B cell (primary cell): Measurements from ENCODE around the gene KIAA1328. TPM values are rescaled to one million over a fixed set of nuclear protein-coding genes. Genes with fewer than 3 reads are reported as not detected.

Experiments
- ATAC-seq: fragments of 200-7000 bp; cut with Tn5 transposase; one replicate; pipeline ENCODE4 v1.10.0; 2021; ENCODE audit warnings: low read depth, mild to moderate bottlenecking, moderate number of reproducible peaks, moderate library complexity
- CTCF ChIA-PET: fragments of 350-600 bp; sonication (Branson Sonifier 250); formaldehyde crosslinking; loops from one replicate; lab custom pipeline; 2021; ENCODE audit warnings: antibody characterized with exemption, inconsistent platforms; lab: Charles Lee
- POLR2A ChIA-PET: fragments of 350-600 bp; sonication (Branson Sonifier 250); formaldehyde crosslinking; loops from one replicate; lab custom pipeline; 2021; ENCODE audit warnings: antibody characterized with exemption; lab: Charles Lee
- DNase-seq: peaks from one replicate; pipeline ENCODE4 v3.0.0; 2013
- H2AFZ ChIP-seq: 2 replicates; pipeline ENCODE4 v1.6.1; 2012; ENCODE audit warnings: mild to moderate bottlenecking, low read depth, low read length; ENCODE audit not compliant: insufficient read depth, poor library complexity, severe bottlenecking
- H3K27ac ChIP-seq, 2 donors: 1 replicate in 1 of 2; 2 replicates in 1 of 2; pipeline ENCODE4 v1.5.1; 2012 to 2013; ENCODE audit warnings: low read length in 2 of 2, mild to moderate bottlenecking in 2 of 2, moderate library complexity in 1 of 2
- H3K27me3 ChIP-seq, 4 experiments: fragments of 200-600 bp in 1 of 4; sonication (generic) in 1 of 4; replicated peaks in 1 of 4; 1 replicate in 2 of 4; 2 replicates in 2 of 4; pipeline versions ENCODE4 v1.6.1 to v1.7.0; 2013 to 2016; ENCODE audit warnings: low read length in 3 of 4, mild to moderate bottlenecking in 2 of 4, mixed read lengths in 1 of 4, moderate library complexity in 1 of 4; ENCODE audit not compliant: insufficient read depth in 4 of 4, control insufficient read depth in 3 of 4; ENCODE audit errors: control extremely low read depth in 1 of 4
- H3K36me3 ChIP-seq, 2 experiments: replicated peaks in 1 of 2; 1 replicate in 1 of 2; 2 replicates in 1 of 2; pipeline versions ENCODE4 v1.6.1 to v1.7.1; 2013; ENCODE audit warnings: low read length in 1 of 2; ENCODE audit not compliant: insufficient read depth in 2 of 2, control insufficient read depth in 1 of 2; ENCODE audit errors: control extremely low read depth in 1 of 2, extremely low read depth in 1 of 2
- H3K4me1 ChIP-seq, 2 donors: fragments of 200-600 bp in 1 of 2; sonication (generic) in 1 of 2; 1 replicate in 1 of 2; 2 replicates in 1 of 2; pipeline versions ENCODE4 v1.5.1 to v1.6.1; 2013 to 2017; ENCODE audit warnings: low read length in 2 of 2; ENCODE audit not compliant: control insufficient read depth in 2 of 2, insufficient read depth in 2 of 2
- H3K4me2 ChIP-seq: replicated peaks from 2 replicates; pipeline ENCODE3; 2012; ENCODE audit warnings: mild to moderate bottlenecking, low read depth, low read length; ENCODE audit not compliant: poor library complexity, severe bottlenecking
- H3K4me3 ChIP-seq, 5 experiments: fragments of 200-600 bp in 1 of 5; sonication (generic) in 1 of 5; 1 replicate in 3 of 5; 2 replicates in 2 of 5; pipeline versions ENCODE4 v1.5.1 to v1.7.0; 2011 to 2016; ENCODE audit warnings: low read length in 4 of 5, mild to moderate bottlenecking in 4 of 5, low read depth in 2 of 5, control low read depth in 1 of 5, moderate library complexity in 1 of 5; ENCODE audit not compliant: insufficient read depth in 1 of 5; ENCODE audit errors: control extremely low read depth in 1 of 5, extremely low read depth in 1 of 5
- H3K79me2 ChIP-seq: fragments of 200-600 bp; sonication (generic); one replicate; pipeline ENCODE4 v1.6.0; 2016; ENCODE audit warnings: low read length; ENCODE audit not compliant: control insufficient read depth, insufficient read depth
- H3K9ac ChIP-seq: fragments of 200-600 bp; sonication (generic); 2 replicates; pipeline ENCODE4 v1.6.1; 2017; ENCODE audit warnings: mild to moderate bottlenecking, low read length, moderate library complexity
- H3K9me3 ChIP-seq, 3 donors: one replicate each; pipeline versions ENCODE4 v1.6.1 to v1.7.1; 2013; ENCODE audit warnings: low read length in 2 of 3; ENCODE audit not compliant: control insufficient read depth in 2 of 3, insufficient read depth in 1 of 3; ENCODE audit errors: control extremely low read depth in 1 of 3
- H4K20me1 ChIP-seq: 2 replicates; pipeline ENCODE4 v1.6.0; 2012; ENCODE audit warnings: mild to moderate bottlenecking, low read length; ENCODE audit not compliant: insufficient read depth, control insufficient read depth, poor library complexity, severe bottlenecking
- H3K27ac Mint-ChIP-seq: one replicate; pipeline ENCODE4 v1.8.0; 2021; ENCODE audit warnings: mixed read lengths
- H3K27me3 Mint-ChIP-seq: one replicate; pipeline ENCODE4 v1.8.0; 2021; ENCODE audit warnings: mixed read lengths
- H3K4me1 Mint-ChIP-seq: one replicate; pipeline ENCODE4 v1.8.0; 2021; ENCODE audit warnings: mixed read lengths
- H3K4me3 Mint-ChIP-seq: one replicate; pipeline ENCODE4 v1.8.0; 2021; ENCODE audit warnings: mixed read lengths
- H3K9me3 Mint-ChIP-seq: one replicate; pipeline ENCODE4 v1.8.0; 2022; ENCODE audit warnings: mixed read lengths; ENCODE audit not compliant: insufficient read depth
- EZH2 ChIP-seq: IDR thresholded peaks from 2 replicates; pipeline ENCODE4 v1.6.1; 2012; ENCODE audit warnings: borderline replicate concordance, low read depth, mild to moderate bottlenecking, moderate library complexity, low read length; ENCODE audit not compliant: insufficient read depth, poor library complexity, severe bottlenecking
- WGBS: methylation state at CpG from one replicate; pipeline ENCODE4 v1.1.5; 2013; ENCODE audit warnings: missing lambda C conversion rate; ENCODE audit not compliant: insufficient coverage; 5-methylcytosine and 5-hydroxymethylcytosine counted together
- intact Hi-C: fragments of 100-400 bp; cut with micrococcal nuclease; formaldehyde crosslinking; loops from one replicate; pipeline ENCODE4 v1.10.0; 2022
- polyA plus RNA-seq: library from polyadenylated mRNA; depleted of rRNA; stranded (reverse); fragments of >200 nt; gene quantifications from 2 replicates; pipeline ENCODE4 v1.2.3, GENCODE V29; 2012
- total RNA-seq, 2 donors: library from RNA; stranded (reverse); fragments of 120-200 nt in 1 of 2; gene quantifications; 1 replicate in 1 of 2; 2 replicates in 1 of 2; pipeline versions ENCODE4 v1.2.3 to v1.2.4, GENCODE V29; 2013 to 2022
- TF ChIP-seq, protein P1 (sequence below): fragments of 200-600 bp; IDR thresholded peaks from one replicate; pipeline ENCODE4 v1.8.0; 2022; ENCODE audit warnings: antibody characterized with exemption, mild to moderate bottlenecking

Gene KIAA1328
- total and polyA plus RNA-seq, 2 donors (not counting 1 experiment from before 2014, with no cell fraction given) = 9.1 to 22.1 TPM

DNA sequence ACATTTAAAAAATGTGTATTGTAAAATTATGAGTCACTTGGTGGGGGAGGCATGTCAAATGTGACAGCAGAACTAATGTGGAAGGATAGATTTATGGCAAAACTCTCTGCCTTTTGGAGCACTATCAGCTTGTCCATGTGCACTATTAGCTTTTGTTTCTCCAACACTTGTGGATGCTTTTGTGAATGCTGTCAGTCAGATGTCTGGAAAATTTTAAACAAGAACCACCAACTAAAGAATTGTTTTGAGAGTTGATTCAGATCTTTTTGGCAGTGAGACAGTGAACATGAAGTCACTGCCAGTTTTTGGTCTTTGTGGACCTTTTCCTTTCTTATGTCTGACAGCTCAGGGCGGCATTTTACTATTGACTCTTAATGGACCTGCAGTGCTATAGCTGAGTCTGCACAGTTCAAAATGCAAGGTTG lies 72.4 kb downstream of the KIAA1328 start:
- no peaks in the 10 kb centered on the region for H3K36me3 ChIP-seq
- ATAC-seq (no peak), DNase-seq (no peak)
- CTCF ChIA-PET = no interaction called here
- H2AFZ ChIP-seq = no peak overlapping the region
- no peak overlapping the region for H3K27ac ChIP-seq
- no CpG with 5 or more reads among the region's 1 CpG for WGBS
- H3K27ac Mint-ChIP-seq = no peak overlapping the region
- H3K9me3 ChIP-seq = peaks cover 0 to 7% (median 6%) of the 10 kb centered on the region in 3 donors
- H3K27me3 Mint-ChIP-seq = no peaks in the 10 kb centered on the region
- H3K4me1 Mint-ChIP-seq = no peaks in the 10 kb centered on the region
- no peaks in the 10 kb centered on the region for H3K79me2 ChIP-seq
- no peaks in the 10 kb centered on the region for H4K20me1 ChIP-seq
- H3K4me3 Mint-ChIP-seq = no peak overlapping the region
- no peak overlapping the region for H3K4me3 ChIP-seq
- no peaks in the 10 kb centered on the region for H3K4me1 ChIP-seq
- no peaks in the 10 kb centered on the region for H3K27me3 ChIP-seq
- TF ChIP-seq, protein P1, sequence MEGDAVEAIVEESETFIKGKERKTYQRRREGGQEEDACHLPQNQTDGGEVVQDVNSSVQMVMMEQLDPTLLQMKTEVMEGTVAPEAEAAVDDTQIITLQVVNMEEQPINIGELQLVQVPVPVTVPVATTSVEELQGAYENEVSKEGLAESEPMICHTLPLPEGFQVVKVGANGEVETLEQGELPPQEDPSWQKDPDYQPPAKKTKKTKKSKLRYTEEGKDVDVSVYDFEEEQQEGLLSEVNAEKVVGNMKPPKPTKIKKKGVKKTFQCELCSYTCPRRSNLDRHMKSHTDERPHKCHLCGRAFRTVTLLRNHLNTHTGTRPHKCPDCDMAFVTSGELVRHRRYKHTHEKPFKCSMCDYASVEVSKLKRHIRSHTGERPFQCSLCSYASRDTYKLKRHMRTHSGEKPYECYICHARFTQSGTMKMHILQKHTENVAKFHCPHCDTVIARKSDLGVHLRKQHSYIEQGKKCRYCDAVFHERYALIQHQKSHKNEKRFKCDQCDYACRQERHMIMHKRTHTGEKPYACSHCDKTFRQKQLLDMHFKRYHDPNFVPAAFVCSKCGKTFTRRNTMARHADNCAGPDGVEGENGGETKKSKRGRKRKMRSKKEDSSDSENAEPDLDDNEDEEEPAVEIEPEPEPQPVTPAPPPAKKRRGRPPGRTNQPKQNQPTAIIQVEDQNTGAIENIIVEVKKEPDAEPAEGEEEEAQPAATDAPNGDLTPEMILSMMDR = no peak
- no peak for TF ChIP-seq EZH2
- POLR2A ChIA-PET = no interaction called here
- peaks cover 2% of the 10 kb centered on the region for H3K9me3 Mint-ChIP-seq
- no peak overlapping the region for H3K9ac ChIP-seq
- H3K4me2 ChIP-seq = no peak overlapping the region
- intact Hi-C loops = no loop called here

DNA sequence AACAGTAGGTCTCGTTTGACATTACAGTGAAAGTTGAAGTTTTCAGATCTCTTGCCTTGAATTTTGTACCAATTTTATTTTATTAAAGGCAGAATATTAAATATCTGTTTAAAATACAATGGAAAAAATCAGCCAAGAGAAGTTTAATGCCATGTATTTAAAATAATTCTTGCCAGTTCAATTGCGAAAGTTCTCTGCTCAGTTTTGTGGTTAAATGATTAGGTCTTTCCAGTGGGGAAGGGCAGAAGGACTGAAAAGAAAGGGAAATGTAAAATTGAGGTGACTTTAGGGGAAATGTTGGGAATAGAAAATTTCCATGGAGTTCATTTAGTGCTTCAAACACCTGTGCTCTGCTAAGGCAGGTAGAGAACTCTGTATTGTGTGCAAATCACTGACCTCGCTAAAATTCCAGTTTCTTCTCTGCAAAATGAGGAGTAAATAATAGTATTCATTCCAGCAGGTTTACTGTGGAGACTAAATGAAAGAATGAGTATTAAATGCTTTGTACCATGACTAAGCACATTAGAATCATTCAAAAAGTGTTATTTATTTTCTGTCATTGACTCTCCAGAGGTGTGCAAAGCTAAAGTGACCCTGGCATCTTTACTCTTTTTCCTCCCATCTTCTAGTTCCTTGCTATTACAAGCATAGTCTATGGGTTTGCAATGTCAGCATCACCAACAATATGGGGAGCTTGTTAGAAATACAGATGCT lies 74.4 kb downstream of the KIAA1328 start:
- H3K4me2 ChIP-seq = no peak overlapping the region
- H3K9me3 ChIP-seq = peaks cover 0 to 7% (median 6%) of the 10 kb centered on the region in 3 donors
- no peaks in the 10 kb centered on the region for H3K79me2 ChIP-seq
- no peaks in the 10 kb centered on the region for H3K4me1 ChIP-seq
- intact Hi-C loops = no loop called here
- ATAC-seq = no peak
- POLR2A ChIA-PET = no interaction called here
- CTCF ChIA-PET = no interaction called here
- no peak for DNase-seq
- TF ChIP-seq EZH2 = no peak
- TF ChIP-seq, protein P1 = no peak
- no peak overlapping the region for H3K9ac ChIP-seq
- H3K36me3 ChIP-seq = no peaks in the 10 kb centered on the region
- no peak overlapping the region for H2AFZ ChIP-seq
- no peak overlapping the region for H3K4me3 ChIP-seq
- Mint-ChIP-seq H3K4me3 (no peak overlapping the region), H3K4me1 (no peaks in the 10 kb centered on the region), H3K27ac (no peak overlapping the region), H3K9me3 (peaks cover 2% of the 10 kb centered on the region), H3K27me3 (no peaks in the 10 kb centered on the region)
- no CpG with 5 or more reads among the region's 3 CpGs for WGBS
- H4K20me1 ChIP-seq = no peaks in the 10 kb centered on the region
- no peaks in the 10 kb centered on the region for H3K27me3 ChIP-seq
- H3K27ac ChIP-seq = no peak overlapping the region
